Stimulated activated CD8-positive, alpha-beta memory T cell treated with anti-CD3 and anti-CD28 coated beads, Interleukin-7, amount 100 ng/mL, for 1 hour (primary cell): ENCODE data around the gene INPPL1.

Source experiments
- DNase-seq, 2 donors: peaks; one replicate each; pipeline ENCODE4 v3.0.0-alpha.2; 2020; ENCODE audit warnings: low read depth in 2 of 2

The INPPL1 gene

DNA sequence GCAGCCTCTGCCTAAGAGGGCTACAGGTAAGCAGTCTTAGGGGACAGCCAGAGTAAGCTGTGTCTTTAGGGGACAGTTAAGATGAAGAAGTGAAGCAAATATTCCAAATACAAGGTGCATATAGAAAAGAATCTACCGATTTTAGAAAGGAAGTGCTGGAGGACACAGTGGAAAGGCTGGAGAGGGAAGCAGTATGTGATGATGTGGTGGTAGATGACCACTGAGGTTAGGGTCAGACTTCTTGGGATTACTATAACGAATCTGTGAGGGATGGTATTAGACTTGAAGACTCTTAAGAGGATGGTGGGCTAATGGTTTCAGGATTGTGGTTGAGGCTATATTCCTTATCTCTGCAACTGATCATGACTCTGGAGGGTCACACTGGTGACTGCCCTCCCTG lies 59.4 kb downstream of the INPPL1 start:
- no peak for DNase-seq

DNA sequence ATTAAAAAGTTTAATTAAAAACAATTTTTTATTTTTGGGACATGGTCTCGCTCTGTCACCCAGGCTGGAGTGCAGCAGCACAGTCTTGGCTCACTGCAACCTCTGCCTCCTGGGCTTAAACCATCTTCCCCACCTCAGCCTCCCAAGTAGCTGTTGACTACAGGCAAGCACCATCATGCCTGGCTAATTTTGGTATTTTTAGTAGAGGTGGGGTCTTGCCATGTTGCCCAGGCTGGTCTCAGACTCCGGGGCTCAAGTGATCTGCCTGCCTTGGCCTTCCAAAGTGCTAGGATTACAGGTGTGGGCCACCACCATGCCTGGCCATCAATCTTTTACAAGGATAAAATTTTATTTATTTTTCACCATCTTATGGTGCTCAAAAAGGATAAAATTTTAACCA lies 62.7 kb downstream of the INPPL1 start:
- no peak for DNase-seq
